ENCODE results near the gene LARP1.

GRCh38 chr5:154771383-154771901 is 16.3 kb downstream of the LARP1 start:
- TF ChIP-seq CTCF (IDR thresholded peaks at IDR 0.05) (no peak), ZSCAN20 (CRISPR knock-in tag; IDR thresholded peaks at IDR 0.05) (no peak), CHD2 (IDR thresholded peaks at IDR 0.05; ENCODE audit: low read length, partially characterized antibody) (no peak), POLR2A (IDR thresholded peaks at IDR 0.05; ENCODE audit: low read length) (no peak), PBX3 (IDR thresholded peaks at IDR 0.05) (no peak), SREBF2 (IDR thresholded peaks at IDR 0.05) (no peak), HES2 (IDR thresholded peaks at IDR 0.05) (no peak), CEBPB (IDR thresholded peaks at IDR 0.05) (no peak)

All from A549 (cell line).